HG02588 (cell line): ENCODE measurements around the gene SPOCD1.

Experiments
- ATAC-seq: cut with Tn5 transposase; IDR thresholded peaks from one replicate; pipeline ENCODE4 v1.9.1; 2021; ENCODE audit warnings: mild to moderate bottlenecking, moderate library complexity; ENCODE audit not compliant: unreplicated experiment

Gene SPOCD1

GRCh38 chr1:31773861-31774260 is 42.0 kb downstream of the SPOCD1 start:
- no peak for ATAC-seq

- ATAC-seq, result no peak
Observed at GRCh38 chr1:31772669-31773248, 43.1 kb downstream of the SPOCD1 start.

- no peak for ATAC-seq
Observed at GRCh38 chr1:31771891-31772668, 43.7 kb downstream of the SPOCD1 start.

- no peak for ATAC-seq
Observed at GRCh38 chr1:31769720-31770390, 46.0 kb downstream of the SPOCD1 start.

- ATAC-seq, result no peak
Observed at GRCh38 chr1:31768939-31769704, 46.7 kb downstream of the SPOCD1 start.

- no peak for ATAC-seq
Observed at GRCh38 chr1:31768407-31768907, 47.4 kb downstream of the SPOCD1 start.

GRCh38 chr1:31767225-31767624 is 48.6 kb downstream of the SPOCD1 start:
- ATAC-seq, result no peak

- ATAC-seq, result no peak
Observed at GRCh38 chr1:31765516-31765915, 50.3 kb downstream of the SPOCD1 start.

GRCh38 chr1:31765041-31765467 is 50.8 kb downstream of the SPOCD1 start:
- ATAC-seq, result no peak

GRCh38 chr1:31764312-31765040 is 51.3 kb downstream of the SPOCD1 start, which contains the start of gene ADGRB2:
TSS of gene ADGRB2 (minus strand) at chr1:31764340. CDS start at chr1:31757221, 7,119 bp downstream.
- no peak for ATAC-seq

- ATAC-seq, result no peak
Observed at GRCh38 chr1:31763671-31764311, 52.0 kb downstream of the SPOCD1 start.

GRCh38 chr1:31762726-31763670 is 52.8 kb downstream of the SPOCD1 start:
- ATAC-seq, result no peak

- ATAC-seq, result no peak
Observed at GRCh38 chr1:31762323-31762722, 53.5 kb downstream of the SPOCD1 start.

GRCh38 chr1:31761883-31762282 is 53.9 kb downstream of the SPOCD1 start:
- no peak for ATAC-seq

GRCh38 chr1:31760471-31761470 is 55.1 kb downstream of the SPOCD1 start:
- ATAC-seq, result no peak

- no peak for ATAC-seq
Observed at GRCh38 chr1:31759298-31760023, 56.4 kb downstream of the SPOCD1 start.

- ATAC-seq, result no peak
Observed at GRCh38 chr1:31758823-31759222, 57.0 kb downstream of the SPOCD1 start.
